Endothelial cell of umbilical vein (primary cell): ENCODE data around the gene GRM4. TPM values are rescaled to one million over a fixed set of nuclear protein-coding genes. Genes with fewer than 3 reads are reported as not detected.

ENCODE experiments used
- BruUV-seq: library from RNA; stranded (reverse); fragments of 400-500 nt; replicated peaks from 2 replicates; lab custom pipeline; 2021; lab: Mats Ljungman, UMichigan
- CTCF ChIA-PET: fragments of 300-600, 350-600 bp; sonication (Branson Sonifier 250); formaldehyde crosslinking; loops from one replicate; lab custom pipeline; 2021; ENCODE audit warnings: antibody characterized with exemption, inconsistent platforms; lab: Charles Lee
- POLR2A ChIA-PET: fragments of 300-600, 350-600 bp; sonication (Branson Sonifier 250); formaldehyde crosslinking; loops from one replicate; lab custom pipeline; 2021; ENCODE audit warnings: antibody characterized with exemption, inconsistent platforms; lab: Charles Lee
- DNase-seq: peaks from one replicate; pipeline ENCODE4 v3.0.0-alpha.2; 2011; ENCODE audit warnings: low read depth, low spot score
- FAIRE-seq: peaks from 2 replicates; lab custom pipeline; 2011; peaks lifted over from hg19 to GRCh38; lab: Jason Lieb, UNC
- H2AFZ ChIP-seq: 2 replicates; pipeline ENCODE4 v1.6.0; 2012; ENCODE audit warnings: low read depth, low read length, control low read depth, inconsistent platforms
- H3K27ac ChIP-seq: 2 replicates; pipeline ENCODE4 v1.5.1; 2011; ENCODE audit warnings: low read depth, mild to moderate bottlenecking, control low read depth, low read length, moderate library complexity; ENCODE audit not compliant: insufficient read depth
- H3K27me3 ChIP-seq, 2 experiments: 2 replicates each; pipeline versions ENCODE4 v1.6.0 to v1.6.1; 2011; ENCODE audit warnings: low read length in 2 of 2, mixed read lengths in 1 of 2; ENCODE audit not compliant: control insufficient read depth in 2 of 2, insufficient read depth in 2 of 2
- H3K36me3 ChIP-seq, 2 experiments: 2 replicates in 1 of 2; 3 replicates in 1 of 2; pipeline ENCODE4 v1.5.1; 2011; ENCODE audit warnings: low read length in 2 of 2, mild to moderate bottlenecking in 1 of 2, moderate library complexity in 1 of 2; ENCODE audit not compliant: control insufficient read depth in 2 of 2, insufficient read depth in 2 of 2; ENCODE audit errors: extremely low read depth in 1 of 2
- H3K4me1 ChIP-seq: 3 replicates; pipeline ENCODE4 v1.5.1; 2011; ENCODE audit warnings: mild to moderate bottlenecking, low read length; ENCODE audit not compliant: control insufficient read depth, insufficient read depth; ENCODE audit errors: extremely low read depth
- H3K4me2 ChIP-seq: 2 replicates; pipeline ENCODE4 v1.6.1; 2011; ENCODE audit warnings: low read length, control low read depth, mixed read lengths; ENCODE audit not compliant: insufficient read depth
- H3K4me3 ChIP-seq, 3 experiments: fragments of 200-600 bp in 1 of 3; sonication (generic), shearing (Covaris generic) in 1 of 3; replicated peaks in 1 of 3; 2 replicates each; pipeline ENCODE4 v1.5.1; 2011 to 2016; ENCODE audit warnings: control low read depth in 3 of 3, low read length in 3 of 3, mild to moderate bottlenecking in 2 of 3, inconsistent platforms in 1 of 3, low read depth in 1 of 3, moderate library complexity in 1 of 3; ENCODE audit not compliant: insufficient read depth in 1 of 3
- H3K79me2 ChIP-seq: 2 replicates; pipeline ENCODE4 v1.6.0; 2012; ENCODE audit warnings: low read length, inconsistent platforms; ENCODE audit not compliant: control insufficient read depth, insufficient read depth
- H3K9ac ChIP-seq: replicated peaks from 2 replicates; pipeline ENCODE3; 2011; ENCODE audit warnings: low read length, control low read depth; ENCODE audit not compliant: insufficient read depth; ENCODE audit errors: extremely low read depth
- H3K9me1 ChIP-seq: replicated peaks from 3 replicates; pipeline ENCODE4 v1.6.0; 2011; ENCODE audit warnings: mild to moderate bottlenecking, low read length; ENCODE audit not compliant: control insufficient read depth, insufficient read depth; ENCODE audit errors: extremely low read depth
- H3K9me3 ChIP-seq: replicated peaks from 2 replicates; pipeline ENCODE4 v1.5.1; 2012; ENCODE audit warnings: low read length, inconsistent platforms; ENCODE audit not compliant: control insufficient read depth, insufficient read depth
- H4K20me1 ChIP-seq: replicated peaks from 2 replicates; pipeline ENCODE3; 2011; ENCODE audit warnings: mild to moderate bottlenecking, low read length; ENCODE audit not compliant: control insufficient read depth, insufficient read depth; ENCODE audit errors: extremely low read depth
- EZH2 ChIP-seq: IDR thresholded peaks from 2 replicates; pipeline ENCODE4 v1.6.1; 2012; ENCODE audit warnings: borderline replicate concordance, low read depth, mild to moderate bottlenecking, moderate library complexity, low read length, inconsistent platforms; ENCODE audit not compliant: severe bottlenecking
- GATA2 ChIP-seq: IDR thresholded peaks from 2 replicates; pipeline ENCODE4 v1.7.0; 2011; ENCODE audit warnings: low read depth, mild to moderate bottlenecking, moderate library complexity, mixed read lengths, low read length; ENCODE audit not compliant: insufficient read length, insufficient read depth
- JUN ChIP-seq: IDR thresholded peaks from 2 replicates; pipeline ENCODE4 v1.6.1; 2011; ENCODE audit warnings: borderline replicate concordance, low read depth; ENCODE audit not compliant: insufficient read length, insufficient read depth
- MYC ChIP-seq: IDR thresholded peaks from one replicate; pipeline ENCODE4 v1.6.1; 2011; ENCODE audit warnings: mild to moderate bottlenecking, low read depth, low read length
- POLR2A ChIP-seq: IDR thresholded peaks from 2 replicates; pipeline ENCODE4 v1.6.1; 2012; ENCODE audit warnings: low read depth, mild to moderate bottlenecking, control low read depth, low read length
- POLR2AphosphoS5 ChIP-seq: IDR thresholded peaks from 2 replicates; pipeline ENCODE4 v1.6.1; 2012; ENCODE audit warnings: low read depth, mild to moderate bottlenecking, control low read depth, low read length, moderate library complexity; ENCODE audit not compliant: insufficient read depth
- dilution Hi-C: fragments of 300-500 bp; cut with MboI; formaldehyde crosslinking; loops from one replicate; pipeline ENCODE4 v1.15.0; 2019; ENCODE audit warnings: low sequenced_read_pairs; ENCODE audit not compliant: extremely low pct_ligation_motif_present
- intact Hi-C: fragments of 100-400 bp; cut with micrococcal nuclease; formaldehyde crosslinking; loops from one replicate; pipeline ENCODE4 v1.10.0; 2022
- polyA plus RNA-seq, 4 experiments: library from polyadenylated mRNA; depleted of rRNA in 3 of 4; stranded (reverse) in 3 of 4; unstranded in 1 of 4; fragments of >200 nt; gene quantifications; 2 replicates each; pipeline versions ENCODE4 v1.2.1 to v1.2.3, GENCODE V29; 2011 to 2012; ENCODE audit warnings: missing spikeins in 1 of 4
- total RNA-seq: library from RNA; stranded (reverse); gene quantifications from 2 replicates; pipeline ENCODE4 v1.2.3, GENCODE V29; 2021
- TF ChIP-seq, protein P1 (sequence below), 2 donors: IDR thresholded peaks; 1 replicate in 1 of 2; 2 replicates in 1 of 2; pipeline ENCODE4 v1.5.1; 2011; ENCODE audit warnings: low read length in 2 of 2, mild to moderate bottlenecking in 2 of 2, moderate library complexity in 2 of 2, control low read depth in 1 of 2, inconsistent platforms in 1 of 2, low read depth in 1 of 2; ENCODE audit not compliant: insufficient read depth in 1 of 2; ENCODE audit errors: extremely low read depth in 1 of 2

GRM4 gene
- total and polyA plus RNA-seq, 2 donors (not counting 3 experiments of a cell fraction or from before 2014, with no cell fraction given): 0.03 TPM; not detected in 1

- no peak for FAIRE-seq
- dilution Hi-C loops: no loop called here
- BruUV-seq: no TSS peak
These were observed 74.6 kb downstream of the GRM4 start for GRCh38 chr6:34071136-34071883.

More at GRCh38 chr6:34071136-34071883, 74.6 kb downstream of the GRM4 start:
- Histone ChIP-seq H3K79me2 (no peaks in the 10 kb centered on the region), H3K9ac (no peak overlapping the region), H3K9me3 (no peaks in the 10 kb centered on the region), H3K9me1 (no peaks in the 10 kb centered on the region), H2AFZ (no peak overlapping the region), H3K4me3 (no peak overlapping the region), H4K20me1 (no peaks in the 10 kb centered on the region), H3K27ac (no peak overlapping the region), H3K27me3 (no peaks in the 10 kb centered on the region), H3K4me1 (no peaks in the 10 kb centered on the region), H3K36me3 (no peaks in the 10 kb centered on the region), H3K4me2 (no peak overlapping the region)
- intact Hi-C loops: no loop called here
- DNase-seq: no peak
- ChIA-PET POLR2A (no interaction called here), CTCF (no interaction called here)
- TF ChIP-seq POLR2A (no peak), JUN (no peak), EZH2 (no peak), GATA2 (no peak), POLR2AphosphoS5 (no peak), MYC (no peak)
- TF ChIP-seq, protein P1, sequence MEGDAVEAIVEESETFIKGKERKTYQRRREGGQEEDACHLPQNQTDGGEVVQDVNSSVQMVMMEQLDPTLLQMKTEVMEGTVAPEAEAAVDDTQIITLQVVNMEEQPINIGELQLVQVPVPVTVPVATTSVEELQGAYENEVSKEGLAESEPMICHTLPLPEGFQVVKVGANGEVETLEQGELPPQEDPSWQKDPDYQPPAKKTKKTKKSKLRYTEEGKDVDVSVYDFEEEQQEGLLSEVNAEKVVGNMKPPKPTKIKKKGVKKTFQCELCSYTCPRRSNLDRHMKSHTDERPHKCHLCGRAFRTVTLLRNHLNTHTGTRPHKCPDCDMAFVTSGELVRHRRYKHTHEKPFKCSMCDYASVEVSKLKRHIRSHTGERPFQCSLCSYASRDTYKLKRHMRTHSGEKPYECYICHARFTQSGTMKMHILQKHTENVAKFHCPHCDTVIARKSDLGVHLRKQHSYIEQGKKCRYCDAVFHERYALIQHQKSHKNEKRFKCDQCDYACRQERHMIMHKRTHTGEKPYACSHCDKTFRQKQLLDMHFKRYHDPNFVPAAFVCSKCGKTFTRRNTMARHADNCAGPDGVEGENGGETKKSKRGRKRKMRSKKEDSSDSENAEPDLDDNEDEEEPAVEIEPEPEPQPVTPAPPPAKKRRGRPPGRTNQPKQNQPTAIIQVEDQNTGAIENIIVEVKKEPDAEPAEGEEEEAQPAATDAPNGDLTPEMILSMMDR (IDR thresholded peaks at IDR 0.05; ENCODE audit: extremely low read depth in 1 of 2, insufficient read depth in 1 of 2, low read depth in 1 of 2, low read length in 2 of 2): no peak
